Stimulated activated CD8-positive, alpha-beta memory T cell treated with anti-CD3 and anti-CD28 coated beads, Interleukin-2, amount 100 ng/mL, for 48 hours (primary cell): Measurements from ENCODE around the gene PRR14L.
A peak's percentile ranks its signal among the peaks of the same experiment; 100 is the strongest.
"Not testable (repeated sequence)": the region's sequence is repeated elsewhere in the genome, so short reads cannot be mapped to it uniquely, and the experiment has no call there.

Experiments used
- DNase-seq, 2 donors: peaks; one replicate each; pipeline ENCODE4 v3.0.0-alpha.2; 2020; ENCODE audit warnings: low read depth in 2 of 2

The PRR14L gene

GRCh38 chr22:31681349-31682345 lies 68.3 kb downstream of the PRR14L start:
- DNase-seq, result no peak

GRCh38 chr22:31680861-31681341 lies 69.0 kb downstream of the PRR14L start:
- DNase-seq, result no peak

- no peak for DNase-seq
These were observed 71.2 kb downstream of the PRR14L start for GRCh38 chr22:31678748-31679147.

- peak; percentile 85 to 90 for DNase-seq
These were observed 73.2 kb downstream of the PRR14L start for GRCh38 chr22:31676700-31677099.

GRCh38 chr22:31674219-31674618 lies 75.7 kb downstream of the PRR14L start:
- not testable (repeated sequence) for DNase-seq

GRCh38 chr22:31668849-31669248 lies 81.1 kb downstream of the PRR14L start:
- DNase-seq, result not testable (repeated sequence)

- no peak for DNase-seq
These were observed 87.3 kb downstream of the PRR14L start for GRCh38 chr22:31662668-31663037.

- DNase-seq, result peak; percentile 92 to 97
These were observed 87.9 kb downstream of the PRR14L start, which contains the start of gene PISD for GRCh38 chr22:31661851-31662667. TSS of gene PISD (minus strand) at chr22:31662215. CDS start at chr22:31662208, 7 bp downstream.

GRCh38 chr22:31660860-31661341 lies 89.0 kb downstream of the PRR14L start:
- DNase-seq, result peak; percentile 26 to 46

GRCh38 chr22:31659246-31659645 lies 90.7 kb downstream of the PRR14L start:
- no peak for DNase-seq

GRCh38 chr22:31654408-31654807 lies 95.5 kb downstream of the PRR14L start:
- no peak for DNase-seq

GRCh38 chr22:31653944-31654343 lies 96.0 kb downstream of the PRR14L start:
- DNase-seq, result no peak

GRCh38 chr22:31652911-31653684 lies 96.8 kb downstream of the PRR14L start:
- no peak for DNase-seq

- DNase-seq, result no peak
These were observed 97.8 kb downstream of the PRR14L start for GRCh38 chr22:31652088-31652487.

- DNase-seq, result no peak
These were observed 98.3 kb downstream of the PRR14L start for GRCh38 chr22:31651664-31652063.

GRCh38 chr22:31650391-31650790 lies 99.5 kb downstream of the PRR14L start:
- no peak for DNase-seq

GRCh38 chr22:31647523-31648320 lies 102.2 kb downstream of the PRR14L start:
- no peak for DNase-seq

- no peak for DNase-seq
These were observed 102.9 kb downstream of the PRR14L start for GRCh38 chr22:31647066-31647465.

GRCh38 chr22:31646186-31647019 lies 103.5 kb downstream of the PRR14L start:
- DNase-seq, result no peak
